GM18867 (cell line): ENCODE measurements around the gene FHIT.

ENCODE experiments used
- ATAC-seq: cut with Tn5 transposase; IDR thresholded peaks from one replicate; pipeline ENCODE4 v1.9.1; 2021; ENCODE audit warnings: mild to moderate bottlenecking, moderate library complexity; ENCODE audit not compliant: unreplicated experiment

The FHIT gene

GRCh38 chr3:61172684-61173083 lies 78.6 kb downstream of the FHIT start:
- no peak for ATAC-seq

- ATAC-seq: no peak
Observed at GRCh38 chr3:61172203-61172602, 79.0 kb downstream of the FHIT start.

DNA sequence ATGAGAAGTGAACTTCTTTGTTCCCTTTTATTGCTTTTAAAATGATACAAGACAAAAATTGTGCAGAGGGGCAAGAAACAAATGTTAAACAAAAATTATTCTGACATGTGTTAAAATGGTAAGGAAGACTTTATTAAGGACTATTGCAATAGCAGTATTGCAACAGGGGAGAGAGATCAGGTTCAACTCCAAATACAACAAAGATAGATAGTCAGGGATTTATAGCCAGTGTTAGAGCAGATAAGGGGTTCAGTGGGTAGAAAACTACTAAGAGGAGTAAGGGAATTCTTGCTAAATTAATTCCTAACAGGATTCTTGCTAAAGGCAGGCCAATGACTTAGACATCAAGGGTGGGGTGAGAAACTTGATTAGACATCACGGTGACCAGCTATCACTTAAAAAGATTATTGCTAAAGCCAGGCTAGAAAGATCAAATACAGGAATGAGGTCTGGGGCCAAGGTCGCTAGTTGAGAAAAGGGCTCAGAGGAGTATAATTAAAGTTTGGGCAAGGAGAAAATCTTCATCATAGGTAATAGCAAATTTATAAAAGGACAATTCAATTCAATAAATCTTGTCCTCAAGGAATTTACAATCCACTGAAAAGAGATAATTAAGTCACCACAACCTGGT lies 81.5 kb downstream of the FHIT start:
- ATAC-seq: no peak

GRCh38 chr3:61168286-61168685 lies 83.0 kb downstream of the FHIT start:
- no peak for ATAC-seq

- ATAC-seq: no peak
Observed at GRCh38 chr3:61162965-61163364, 88.3 kb downstream of the FHIT start.

DNA sequence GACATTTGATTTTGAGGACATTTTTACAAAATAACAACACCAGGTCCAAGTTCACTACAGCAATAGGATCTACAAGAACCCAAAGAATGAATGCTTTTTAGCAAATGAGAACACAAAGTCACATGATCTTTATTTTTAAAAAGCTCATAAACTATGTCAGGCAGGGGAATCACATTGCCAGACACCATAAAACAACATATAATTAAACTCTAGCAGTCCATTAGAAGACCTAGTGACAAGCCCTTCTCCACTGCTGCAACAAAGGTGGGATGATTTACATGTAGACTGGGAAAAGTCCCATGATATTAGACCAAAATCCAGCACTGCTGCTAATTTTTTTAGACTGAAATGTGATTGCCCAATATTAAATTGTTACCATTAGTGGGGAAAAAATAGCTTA lies 92.6 kb downstream of the FHIT start:
- ATAC-seq: no peak

GRCh38 chr3:61158216-61158615 lies 93.0 kb downstream of the FHIT start:
- no peak for ATAC-seq

DNA sequence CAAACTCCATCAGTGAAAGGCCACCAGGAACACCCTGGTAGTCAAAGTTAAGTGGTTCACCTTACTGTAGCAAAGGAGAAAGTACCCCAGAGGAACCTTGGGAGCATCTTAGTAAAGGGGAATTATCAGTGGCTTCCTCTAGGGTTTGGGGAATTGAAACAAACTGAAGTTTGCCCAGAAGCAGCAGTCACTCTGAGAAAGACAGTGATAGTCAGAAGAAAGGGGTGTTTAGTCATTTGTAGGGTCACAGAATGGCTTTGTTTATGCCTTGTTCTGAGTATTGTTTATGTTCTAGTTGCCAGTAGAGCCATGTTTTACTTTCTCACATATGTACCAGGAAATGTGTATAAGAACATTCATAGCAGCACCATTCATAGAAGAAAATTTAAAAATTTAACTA lies 93.8 kb downstream of the FHIT start:
- no peak for ATAC-seq

DNA sequence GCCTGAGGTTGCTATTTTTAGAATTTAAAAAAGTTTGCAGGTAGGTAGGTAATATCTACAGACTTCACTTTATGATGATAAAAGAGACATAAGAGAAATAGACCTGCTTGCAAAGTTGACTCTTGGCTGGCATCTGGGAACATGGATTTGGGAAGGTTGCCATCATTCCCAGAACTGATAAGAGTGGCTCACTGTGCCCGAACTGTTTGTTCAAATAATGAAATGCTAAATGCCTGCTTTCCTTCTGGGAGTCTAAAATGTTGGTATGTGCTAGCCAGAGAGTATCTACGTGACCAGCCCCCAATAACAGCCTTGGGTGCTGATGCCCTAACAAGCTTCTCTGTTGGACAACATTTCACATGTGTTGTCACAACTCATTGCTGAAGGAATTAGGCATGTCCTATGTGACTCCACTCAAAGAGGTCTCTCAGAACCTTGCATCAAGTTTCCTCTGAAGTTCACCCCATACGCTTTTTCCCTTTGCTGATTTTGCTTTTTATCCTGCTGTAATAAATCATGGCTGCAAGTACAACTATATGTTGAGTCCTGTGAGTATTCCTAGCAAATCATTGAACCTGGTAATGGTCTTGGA lies 95.5 kb downstream of the FHIT start:
- ATAC-seq: no peak

DNA sequence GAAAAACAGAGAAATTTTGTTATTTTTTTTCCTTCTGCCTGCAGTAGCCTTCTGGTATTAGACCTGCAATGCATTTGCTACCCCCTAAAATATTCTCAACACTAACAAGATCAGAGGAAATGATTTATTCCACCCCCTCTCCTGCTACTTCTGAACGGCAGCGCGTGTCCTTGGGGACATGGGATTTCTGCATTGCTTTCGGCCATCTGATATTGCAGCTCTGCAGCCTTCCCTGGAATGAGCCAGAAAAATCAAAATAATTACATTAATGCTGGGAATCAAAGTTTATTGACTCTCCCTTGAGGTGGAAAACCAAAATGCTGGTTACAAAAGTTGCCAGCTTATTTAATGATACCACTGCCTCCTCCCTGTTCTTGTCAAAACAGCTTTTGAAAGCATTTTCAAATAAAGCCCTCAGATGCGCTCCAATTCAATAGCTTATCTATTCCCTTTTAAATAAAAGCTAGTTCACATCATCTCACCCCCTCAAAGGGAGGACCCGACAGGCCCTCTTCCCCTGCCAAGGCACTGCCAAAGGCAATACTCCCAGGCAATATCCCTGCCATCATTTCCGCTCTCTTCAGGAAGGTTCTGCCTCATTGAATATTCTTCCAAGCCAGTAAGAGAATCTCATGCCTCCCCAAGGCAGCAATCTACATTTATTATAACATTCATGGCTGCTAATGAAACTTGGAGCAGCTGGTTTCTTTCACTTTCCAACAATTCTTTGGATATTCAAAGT lies 96.6 kb downstream of the FHIT start:
- ATAC-seq: no peak

- ATAC-seq: no peak
Observed at GRCh38 chr3:61152071-61152470, 99.2 kb downstream of the FHIT start.

DNA sequence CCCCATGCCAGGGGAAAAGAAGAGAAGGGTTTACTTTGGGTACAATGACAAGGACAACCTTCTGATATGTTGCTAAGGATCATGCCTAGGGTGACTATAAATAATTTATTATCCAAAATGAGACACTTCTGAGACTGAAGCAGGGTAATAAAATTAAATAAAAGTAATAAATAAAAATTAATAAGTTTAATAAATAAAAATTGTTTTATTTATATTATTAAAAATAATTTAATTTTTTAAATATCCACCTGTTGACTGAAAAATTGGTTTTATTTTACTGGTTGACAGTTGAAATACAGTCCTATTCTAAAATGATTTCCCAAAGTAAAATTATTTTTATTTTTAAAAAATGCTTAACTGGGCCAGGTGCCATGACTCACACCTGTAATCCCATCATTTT lies 102.0 kb downstream of the FHIT start:
- ATAC-seq: no peak

GRCh38 chr3:61146010-61146890 lies 105.0 kb downstream of the FHIT start:
- peak; percentile 72 for ATAC-seq

GRCh38 chr3:61141697-61142096 lies 109.6 kb downstream of the FHIT start:
- ATAC-seq: no peak

GRCh38 chr3:61141227-61141626 lies 110.0 kb downstream of the FHIT start:
- ATAC-seq: no peak

GRCh38 chr3:61139686-61140085 lies 111.6 kb downstream of the FHIT start:
- ATAC-seq: no peak

- no peak for ATAC-seq
Observed at GRCh38 chr3:61138401-61138800, 112.9 kb downstream of the FHIT start.

DNA sequence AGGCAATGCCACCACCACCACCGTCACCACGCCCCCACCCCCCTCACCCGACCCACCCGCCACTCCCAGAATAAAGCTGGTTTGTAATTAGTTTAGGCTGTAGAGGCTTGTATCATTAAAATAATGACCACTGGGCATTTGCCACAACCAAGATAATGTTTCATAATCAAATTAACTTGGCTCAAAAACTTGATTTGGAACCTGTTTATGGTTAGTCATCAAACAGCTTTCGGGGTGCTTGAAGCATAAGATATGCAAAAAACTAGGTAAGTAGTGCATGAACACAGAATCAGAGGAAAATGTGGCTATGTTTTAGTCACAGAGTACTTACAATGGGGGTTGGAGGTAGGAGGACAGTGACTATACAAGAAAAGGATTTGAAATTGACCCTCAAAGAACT lies 115.1 kb downstream of the FHIT start:
- no peak for ATAC-seq

DNA sequence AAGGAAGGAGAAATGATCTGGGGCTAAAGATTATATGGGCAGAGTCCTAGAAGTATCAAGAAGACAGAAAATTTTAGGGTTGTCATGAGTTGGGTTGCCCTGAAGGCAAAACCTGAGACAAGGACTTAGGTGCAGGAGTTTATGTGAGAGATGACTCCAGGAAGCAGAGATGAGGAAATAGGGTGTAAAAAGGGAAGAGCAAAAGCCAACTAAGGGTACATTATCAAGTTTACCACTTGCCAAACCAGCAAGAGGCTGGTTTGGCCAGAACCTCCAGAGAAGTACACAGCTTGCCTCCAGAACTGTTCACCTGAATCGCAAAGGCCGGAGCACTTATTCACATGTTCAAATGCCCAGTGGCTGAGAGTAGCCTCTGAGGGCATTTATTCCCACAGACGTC lies 116.7 kb downstream of the FHIT start:
- ATAC-seq: no peak

DNA sequence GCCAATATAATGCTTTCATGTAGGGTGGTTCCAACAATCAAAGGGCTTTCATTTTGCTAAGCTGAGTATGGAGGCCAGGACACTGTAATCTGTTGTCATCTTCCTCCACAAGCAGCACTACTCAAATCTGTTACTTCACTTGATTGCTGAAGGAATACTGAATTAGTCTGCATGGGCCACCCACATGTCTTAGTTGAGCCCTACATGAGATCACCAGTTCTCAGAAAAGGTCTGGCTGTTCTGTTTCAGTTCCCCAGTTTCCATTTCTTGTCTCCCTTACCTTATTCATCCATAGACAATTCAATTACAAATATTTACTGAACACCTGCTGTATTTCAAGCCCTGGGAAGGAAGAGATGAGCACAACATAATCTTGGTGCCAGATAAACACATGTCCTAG lies 119.2 kb downstream of the FHIT start:
- ATAC-seq: no peak

DNA sequence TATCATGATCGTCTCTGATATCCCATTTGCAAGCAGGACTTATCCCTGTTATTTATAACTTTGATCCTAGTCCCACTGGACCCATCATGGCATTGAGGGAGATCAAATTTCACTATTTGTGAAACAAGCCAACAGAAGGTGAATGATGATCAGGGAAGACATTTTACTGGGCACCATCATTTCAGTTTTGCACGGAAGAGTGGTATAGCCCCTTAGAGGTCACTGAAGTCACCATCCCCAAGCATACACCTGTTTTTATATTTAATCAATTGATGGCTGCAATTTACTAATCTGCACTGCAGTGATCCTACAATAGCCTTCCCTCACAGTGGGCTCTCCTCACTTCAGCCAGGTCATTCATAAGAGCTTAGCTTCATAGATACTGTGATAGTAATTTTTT lies 132.4 kb downstream of the FHIT start:
- ATAC-seq: no peak
